IMR-90 (cell line): ENCODE results near the gene TIMM44.

Experiments used
- ELK1 ChIP-seq: fragments of 150-350 bp; IDR thresholded peaks from 2 replicates; pipeline ENCODE4 v1.6.1; 2016; ENCODE audit warnings: low read depth, mild to moderate bottlenecking, low read length, moderate library complexity, borderline replicate concordance
- MAZ ChIP-seq: IDR thresholded peaks from 2 replicates; pipeline ENCODE4 v1.6.1; 2012; ENCODE audit warnings: low read depth, mild to moderate bottlenecking, low read length, improper control_type of control experiment, moderate library complexity, borderline replicate concordance
- RCOR1 ChIP-seq: IDR thresholded peaks from 2 replicates; pipeline ENCODE4 v1.6.1; 2012; ENCODE audit warnings: mild to moderate bottlenecking, low read length, improper control_type of control experiment; ENCODE audit not compliant: insufficient replicate concordance
- SMC3 ChIP-seq: fragments of 150-350 bp; IDR thresholded peaks from 2 replicates; pipeline ENCODE4 v1.6.1; 2016; ENCODE audit warnings: low read depth, mild to moderate bottlenecking, antibody characterized with exemption, low read length, moderate library complexity
- TF ChIP-seq, protein P1 (sequence below): conservative IDR thresholded peaks from 2 replicates; pipeline ENCODE4 v1.5.1; 2012; ENCODE audit warnings: mild to moderate bottlenecking, low read depth, low read length, improper control_type of control experiment
- TF ChIP-seq, protein P2 (sequence below): fragments of 150-350 bp; IDR thresholded peaks from 2 replicates; pipeline ENCODE4 v1.6.1; 2017; ENCODE audit warnings: mild to moderate bottlenecking, antibody characterized with exemption, low read length, low read depth

DNA sequence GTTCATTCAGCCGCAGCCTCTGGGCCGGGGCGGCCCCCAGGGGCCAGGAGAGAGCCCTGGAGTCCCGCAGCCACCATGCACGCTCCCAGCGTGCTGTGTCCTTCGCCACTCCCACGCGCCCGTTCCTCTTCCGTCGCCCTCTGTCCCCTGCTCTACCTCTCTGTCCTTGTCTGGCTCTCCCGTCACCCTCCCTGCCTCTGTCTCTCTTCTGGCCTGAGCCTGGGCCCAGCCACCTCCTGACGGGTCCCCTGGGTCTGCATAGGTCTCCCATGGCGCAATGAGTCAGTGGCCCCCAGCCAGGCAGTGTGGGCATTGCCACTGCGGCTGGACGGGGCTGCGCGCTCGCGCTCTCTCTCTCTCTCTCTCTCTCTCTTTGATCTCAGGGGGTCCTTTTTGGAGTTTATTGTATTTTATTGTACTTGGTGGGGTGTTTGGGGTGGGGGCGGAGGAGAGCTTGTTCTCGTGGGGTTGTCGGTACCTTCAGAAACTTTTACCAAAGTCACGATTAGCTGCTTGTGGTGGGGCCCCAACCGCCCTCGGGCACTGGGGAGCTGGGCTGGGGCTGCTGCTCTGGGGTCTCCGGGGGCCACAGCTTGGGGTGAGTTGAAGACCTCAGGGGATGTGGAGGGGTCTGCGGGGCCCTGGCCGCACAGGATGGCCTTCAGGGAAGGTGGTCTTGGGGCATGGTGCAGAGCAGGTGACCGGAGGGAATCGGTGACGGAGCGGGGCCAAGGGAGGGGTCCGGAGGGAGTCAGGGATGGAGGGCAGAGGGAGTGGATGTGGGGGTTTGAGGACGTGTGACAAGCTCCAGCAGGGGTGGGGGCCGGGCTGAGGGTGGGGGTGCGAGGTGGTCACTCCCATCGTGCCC lies 30.5 kb downstream of the TIMM44 start:
- TF ChIP-seq ELK1 (no peak), MAZ (no peak), SMC3 (no peak), RCOR1 (no peak)
- TF ChIP-seq, protein P1, sequence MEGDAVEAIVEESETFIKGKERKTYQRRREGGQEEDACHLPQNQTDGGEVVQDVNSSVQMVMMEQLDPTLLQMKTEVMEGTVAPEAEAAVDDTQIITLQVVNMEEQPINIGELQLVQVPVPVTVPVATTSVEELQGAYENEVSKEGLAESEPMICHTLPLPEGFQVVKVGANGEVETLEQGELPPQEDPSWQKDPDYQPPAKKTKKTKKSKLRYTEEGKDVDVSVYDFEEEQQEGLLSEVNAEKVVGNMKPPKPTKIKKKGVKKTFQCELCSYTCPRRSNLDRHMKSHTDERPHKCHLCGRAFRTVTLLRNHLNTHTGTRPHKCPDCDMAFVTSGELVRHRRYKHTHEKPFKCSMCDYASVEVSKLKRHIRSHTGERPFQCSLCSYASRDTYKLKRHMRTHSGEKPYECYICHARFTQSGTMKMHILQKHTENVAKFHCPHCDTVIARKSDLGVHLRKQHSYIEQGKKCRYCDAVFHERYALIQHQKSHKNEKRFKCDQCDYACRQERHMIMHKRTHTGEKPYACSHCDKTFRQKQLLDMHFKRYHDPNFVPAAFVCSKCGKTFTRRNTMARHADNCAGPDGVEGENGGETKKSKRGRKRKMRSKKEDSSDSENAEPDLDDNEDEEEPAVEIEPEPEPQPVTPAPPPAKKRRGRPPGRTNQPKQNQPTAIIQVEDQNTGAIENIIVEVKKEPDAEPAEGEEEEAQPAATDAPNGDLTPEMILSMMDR: no peak
- TF ChIP-seq, protein P2, sequence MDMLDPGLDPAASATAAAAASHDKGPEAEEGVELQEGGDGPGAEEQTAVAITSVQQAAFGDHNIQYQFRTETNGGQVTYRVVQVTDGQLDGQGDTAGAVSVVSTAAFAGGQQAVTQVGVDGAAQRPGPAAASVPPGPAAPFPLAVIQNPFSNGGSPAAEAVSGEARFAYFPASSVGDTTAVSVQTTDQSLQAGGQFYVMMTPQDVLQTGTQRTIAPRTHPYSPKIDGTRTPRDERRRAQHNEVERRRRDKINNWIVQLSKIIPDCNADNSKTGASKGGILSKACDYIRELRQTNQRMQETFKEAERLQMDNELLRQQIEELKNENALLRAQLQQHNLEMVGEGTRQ: no peak
